H1 (cell line): Measurements from ENCODE around the gene SV2C. TPM values are rescaled to one million over a fixed set of nuclear protein-coding genes. Genes with fewer than 3 reads are reported as not detected.

Experiments
- CTCF ChIA-PET: fragments of 300-600 bp; sonication (Branson Sonifier 250); formaldehyde crosslinking; loops from one replicate; lab custom pipeline; 2021; ENCODE audit not compliant: partially characterized antibody; lab: Charles Lee
- POLR2A ChIA-PET: fragments of 300-600 bp; sonication (Branson Sonifier 250); formaldehyde crosslinking; loops from one replicate; lab custom pipeline; 2021; ENCODE audit warnings: inconsistent platforms; ENCODE audit not compliant: partially characterized antibody; lab: Charles Lee
- DNase-seq, 2 experiments: peaks; one replicate each; pipeline versions ENCODE4 v3.0.0 to v3.0.0-alpha.2; 2010 to 2022; ENCODE audit warnings: low spot score in 2 of 2, low read depth in 1 of 2, mixed read lengths in 1 of 2
- FAIRE-seq: peaks from 2 replicates; lab custom pipeline; 2011; peaks lifted over from hg19 to GRCh38; lab: Jason Lieb, UNC
- H2AFZ ChIP-seq: 2 replicates; pipeline ENCODE4 v1.8.1; 2012; ENCODE audit warnings: low read length, inconsistent platforms
- H2AK5ac ChIP-seq: 2 replicates; pipeline ENCODE4 v1.6.1; 2013; ENCODE audit warnings: low read depth, low read length
- H2BK120ac ChIP-seq: replicated peaks from 2 replicates; pipeline ENCODE3; 2013; ENCODE audit warnings: low read depth, low read length, inconsistent platforms
- H2BK12ac ChIP-seq: 2 replicates; pipeline ENCODE4 v1.6.1; 2013; ENCODE audit warnings: low read depth, low read length
- H2BK15ac ChIP-seq: 2 replicates; pipeline ENCODE4 v1.6.1; 2013; ENCODE audit warnings: low read length
- H2BK20ac ChIP-seq: 2 replicates; pipeline ENCODE4 v1.6.1; 2013; ENCODE audit warnings: low read length
- H2BK5ac ChIP-seq: 2 replicates; pipeline ENCODE4 v1.6.1; 2013; ENCODE audit warnings: low read depth, low read length
- H3K14ac ChIP-seq: 2 replicates; pipeline ENCODE4 v1.6.1; 2013; ENCODE audit warnings: inconsistent platforms; ENCODE audit not compliant: insufficient read length
- H3K18ac ChIP-seq: 2 replicates; pipeline ENCODE4 v1.6.1; 2013; ENCODE audit warnings: low read length; ENCODE audit errors: extremely low read depth
- H3K23ac ChIP-seq: 2 replicates; pipeline ENCODE4 v1.6.1; 2013; ENCODE audit warnings: inconsistent platforms; ENCODE audit not compliant: insufficient read length
- H3K23me2 ChIP-seq: 2 replicates; pipeline ENCODE4 v1.6.1; 2013; ENCODE audit warnings: low read depth, low read length
- H3K27ac ChIP-seq: 2 replicates; pipeline ENCODE4 v1.6.1; 2011; ENCODE audit warnings: low read depth, low read length, inconsistent platforms
- H3K27me3 ChIP-seq, 4 experiments: replicated peaks in 1 of 4; 1 replicate in 1 of 4; 2 replicates in 3 of 4; pipeline versions ENCODE4 v1.6.1 to v1.8.1; 2011 to 2013; ENCODE audit warnings: low read length in 3 of 4, mild to moderate bottlenecking in 3 of 4, inconsistent platforms in 2 of 4, mixed read lengths in 2 of 4, moderate library complexity in 1 of 4; ENCODE audit not compliant: control insufficient read depth in 3 of 4, insufficient read depth in 3 of 4; ENCODE audit errors: extremely low read depth in 1 of 4
- H3K36me3 ChIP-seq, 4 experiments: 2 replicates each; pipeline versions ENCODE4 v1.6.1 to v1.8.1; 2011 to 2013; ENCODE audit warnings: mild to moderate bottlenecking in 4 of 4, low read length in 3 of 4, moderate library complexity in 2 of 4, control low read depth in 1 of 4, inconsistent platforms in 1 of 4; ENCODE audit not compliant: insufficient read depth in 4 of 4, control insufficient read depth in 2 of 4
- H3K4ac ChIP-seq: replicated peaks from 2 replicates; pipeline ENCODE3; 2013; ENCODE audit warnings: low read length, low read depth, mixed read lengths, inconsistent platforms; ENCODE audit not compliant: insufficient read length
- H3K4me1 ChIP-seq, 4 experiments: replicated peaks in 1 of 4; 1 replicate in 1 of 4; 2 replicates in 3 of 4; pipeline versions ENCODE4 v1.6.1 to v1.8.1; 2011 to 2013; ENCODE audit warnings: low read length in 3 of 4, inconsistent platforms in 2 of 4, mixed read lengths in 1 of 4; ENCODE audit not compliant: insufficient read depth in 4 of 4, control insufficient read depth in 3 of 4
- H3K4me2 ChIP-seq, 2 experiments: 2 replicates each; pipeline versions ENCODE4 v1.6.1 to v1.8.1; 2011 to 2013; ENCODE audit warnings: low read depth in 2 of 2, low read length in 2 of 2, control low read depth in 1 of 2, inconsistent platforms in 1 of 2, mild to moderate bottlenecking in 1 of 2; ENCODE audit not compliant: insufficient read depth in 1 of 2
- H3K4me3 ChIP-seq, 4 experiments: fragments of 200-600, 300-600 bp in 1 of 4; sonication (generic), shearing (Covaris generic), sonication (Bioruptor Twin) in 1 of 4; 2 replicates each; pipeline versions ENCODE4 v1.5.1 to v1.8.1; 2011 to 2016; ENCODE audit warnings: low read length in 4 of 4, low read depth in 3 of 4, control low read depth in 2 of 4, inconsistent platforms in 2 of 4, mild to moderate bottlenecking in 2 of 4, mixed read lengths in 1 of 4, moderate library complexity in 1 of 4; ENCODE audit not compliant: insufficient read depth in 2 of 4; ENCODE audit errors: extremely low read depth in 1 of 4
- H3K56ac ChIP-seq: replicated peaks from 2 replicates; pipeline ENCODE3; 2013; ENCODE audit warnings: low read depth, mild to moderate bottlenecking, mixed read lengths, low read length, inconsistent platforms; ENCODE audit not compliant: insufficient read length
- H3K79me1 ChIP-seq: 2 replicates; pipeline ENCODE4 v1.6.1; 2013; ENCODE audit warnings: low read depth, low read length, control low read depth
- H3K79me2 ChIP-seq, 2 experiments: 2 replicates each; pipeline versions ENCODE4 v1.6.1 to v1.8.1; 2012 to 2013; ENCODE audit warnings: low read length in 2 of 2, mild to moderate bottlenecking in 2 of 2, inconsistent platforms in 1 of 2; ENCODE audit not compliant: insufficient read depth in 2 of 2, control insufficient read depth in 1 of 2
- H3K9ac ChIP-seq, 4 experiments: replicated peaks in 1 of 4; 1 replicate in 1 of 4; 2 replicates in 3 of 4; pipeline versions ENCODE4 v1.6.1 to v1.8.1; 2011 to 2013; ENCODE audit warnings: low read depth in 3 of 4, low read length in 3 of 4, control low read depth in 2 of 4, mild to moderate bottlenecking in 2 of 4, moderate library complexity in 2 of 4, inconsistent platforms in 1 of 4; ENCODE audit errors: extremely low read depth in 1 of 4
- H3K9me3 ChIP-seq, 2 experiments: 2 replicates each; pipeline versions ENCODE4 v1.6.1 to v1.8.1; 2012 to 2013; ENCODE audit warnings: mild to moderate bottlenecking in 2 of 2, moderate library complexity in 2 of 2, control low read depth in 1 of 2, inconsistent platforms in 1 of 2, low read depth in 1 of 2, low read length in 1 of 2, mixed read lengths in 1 of 2; ENCODE audit not compliant: insufficient read depth in 2 of 2
- H4K20me1 ChIP-seq, 2 experiments: replicated peaks in 1 of 2; 2 replicates each; pipeline versions ENCODE3 to v1.8.1; 2011 to 2013; ENCODE audit warnings: inconsistent platforms in 2 of 2, low read length in 2 of 2, mild to moderate bottlenecking in 1 of 2; ENCODE audit not compliant: insufficient read depth in 2 of 2, control insufficient read depth in 1 of 2
- H4K5ac ChIP-seq: 2 replicates; pipeline ENCODE4 v1.6.1; 2013; ENCODE audit warnings: low read length, low read depth, mixed read lengths, inconsistent platforms; ENCODE audit not compliant: insufficient read length
- H4K8ac ChIP-seq: 2 replicates; pipeline ENCODE4 v1.8.0; 2013; ENCODE audit warnings: mild to moderate bottlenecking, moderate library complexity, low read length, inconsistent platforms; ENCODE audit not compliant: insufficient read depth; ENCODE audit errors: extremely low read depth
- H4K91ac ChIP-seq: replicated peaks from 2 replicates; pipeline ENCODE3; 2013; ENCODE audit warnings: low read length, mixed read lengths, inconsistent platforms; ENCODE audit not compliant: insufficient read length
- BCL11A ChIP-seq, 2 experiments: IDR thresholded peaks; one replicate each; pipeline ENCODE4 v1.6.1; 2011; ENCODE audit warnings: low read depth in 2 of 2, low read length in 2 of 2, mild to moderate bottlenecking in 2 of 2
- CBX8 ChIP-seq: fragments of 300-800, 300-1000 bp; sonication (generic); IDR thresholded peaks from 2 replicates; pipeline ENCODE4 v1.7.1; 2016; ENCODE audit warnings: low read depth, low read length, borderline replicate concordance
- GABPA ChIP-seq: IDR thresholded peaks from 2 replicates; pipeline ENCODE4 v1.6.1; 2011; ENCODE audit warnings: mild to moderate bottlenecking, low read length, moderate library complexity, borderline replicate concordance; ENCODE audit not compliant: insufficient read depth
- RFX5 ChIP-seq: IDR thresholded peaks from 2 replicates; pipeline ENCODE4 v1.6.1; 2011; ENCODE audit warnings: low read depth, low read length, improper control_type of control experiment, borderline replicate concordance
- TAF7 ChIP-seq: optimal IDR thresholded peaks from 2 replicates; pipeline ENCODE3; 2011; ENCODE audit warnings: low read depth, mild to moderate bottlenecking, inconsistent platforms, low read length, moderate library complexity, borderline replicate concordance
- WGBS, 2 experiments: shearing (Covaris generic) in 1 of 2; methylation state at CpG; one replicate each; pipeline versions ENCODE4 v1.1.6 to v1.1.7; 2013 to 2015; ENCODE audit warnings: low lambda C conversion rate in 2 of 2, mixed read lengths in 2 of 2, inconsistent platforms in 1 of 2, low coverage in 1 of 2, missing lambda C conversion rate in 1 of 2; ENCODE audit not compliant: insufficient replicate concordance in 2 of 2, insufficient coverage in 1 of 2, insufficient read length in 1 of 2; ENCODE audit errors: extremely low coverage in 1 of 2, missing lambda C conversion rate in 1 of 2; 5-methylcytosine and 5-hydroxymethylcytosine counted together
- polyA plus RNA-seq, 7 experiments: library from polyadenylated mRNA; depleted of rRNA in 3 of 7; stranded (reverse) in 5 of 7; unstranded in 2 of 7; fragments of >200 nt in 5 of 7; fragments of 200-250 nt in 2 of 7; gene quantifications; 1 replicate in 5 of 7; 2 replicates in 1 of 7; 4 replicates in 1 of 7; pipeline versions ENCODE4 v1.2.1 to v1.2.3, GENCODE V29; 2011 to 2013; ENCODE audit warnings: missing spikeins in 2 of 7, mixed read lengths in 2 of 7
- total RNA-seq: library from RNA; stranded (reverse); fragmentation: NEBNext Ultra II Directional; extraction: Animal tissue kit (Norgen Biotek cat#: 25700); gene quantifications from 2 replicates; pipeline ENCODE4 v1.2.1, GENCODE V29; 2021
- TF ChIP-seq, protein P1 (sequence below): IDR thresholded peaks from 2 replicates; pipeline ENCODE4 v1.6.1; 2011; ENCODE audit warnings: low read length, improper control_type of control experiment

SV2C gene
- total and polyA plus RNA-seq, 2 of the 8 experiments (the other 6 are each of a cell fraction or from before 2014, with no cell fraction given), result 0.08 to 0.24 TPM

DNA sequence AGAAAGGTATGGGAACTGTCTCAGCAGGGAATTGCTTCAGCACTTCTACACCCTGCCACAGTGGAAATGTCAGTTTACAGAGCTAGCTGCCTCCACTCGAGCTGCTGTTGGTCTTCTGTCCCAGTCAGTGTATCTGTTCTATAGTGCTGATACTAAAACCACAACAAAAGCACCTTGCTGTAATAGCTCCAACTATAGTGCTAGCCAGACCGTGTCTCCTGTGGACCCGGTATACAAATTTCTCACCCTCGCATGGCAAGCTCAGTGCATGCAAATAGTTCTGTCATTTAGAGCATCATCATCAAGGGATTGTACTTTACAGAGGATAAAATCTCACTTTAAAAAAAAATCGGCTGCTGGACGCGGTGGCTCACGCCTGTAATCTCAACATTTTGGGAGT, 268.4 kb downstream of the SV2C start:
- DNase-seq (no peak), FAIRE-seq (no peak)
- WGBS, 2 experiments, result 84% methylated on average over 8 of the region's 8 CpGs; no CpG with 5 or more reads in 1 of the 2 experiments
- POLR2A ChIA-PET, result interaction anchor here (0.6 to 0.7 kb wide), 3 partner anchors 9 to 1029 kb away, joined by 3 to 4 read pairs (median 3); no protein-coding TSS in a partner anchor
- no peak overlapping the region for H3K18ac ChIP-seq
- no peak overlapping the region for H3K56ac ChIP-seq
- no peak overlapping the region for H3K4me2 ChIP-seq
- H3K27ac ChIP-seq, result no peak overlapping the region
- CTCF ChIA-PET, result interaction anchor here (0.6 to 3.0 kb wide), 10 partner anchors 9 to 466 kb away, joined by 3 to 9 read pairs (median 4); no protein-coding TSS in a partner anchor
- H4K5ac ChIP-seq, result no peak overlapping the region
- no peaks in the 10 kb centered on the region for H3K36me3 ChIP-seq
- no peak overlapping the region for H2BK15ac ChIP-seq
- H3K79me2 ChIP-seq, result no peaks in the 10 kb centered on the region
- H3K23me2 ChIP-seq, result no peaks in the 10 kb centered on the region
- no peak overlapping the region for H4K8ac ChIP-seq
- no peak overlapping the region for H2BK12ac ChIP-seq
- H2BK120ac ChIP-seq, result no peak overlapping the region
- H3K23ac ChIP-seq, result no peak overlapping the region
- H4K20me1 ChIP-seq, result no peaks in the 10 kb centered on the region
- no peak overlapping the region for H2AK5ac ChIP-seq
- no peak overlapping the region for H4K91ac ChIP-seq
- no peak overlapping the region for H2BK5ac ChIP-seq
- H3K79me1 ChIP-seq, result no peaks in the 10 kb centered on the region
- no peak overlapping the region for H2AFZ ChIP-seq
- H3K27me3 ChIP-seq, result no peaks in the 10 kb centered on the region
- no peak overlapping the region for H2BK20ac ChIP-seq
- H3K9ac ChIP-seq, result no peak overlapping the region
- H3K4me3 ChIP-seq, result no peak overlapping the region
- H3K9me3 ChIP-seq, result no peaks in the 10 kb centered on the region
- TF ChIP-seq TAF7 (no peak), BCL11A (IDR thresholded peaks at IDR 0.05; ENCODE audit: low read depth in 2 of 2, low read length in 2 of 2) (no peak), GABPA (no peak), CBX8 (no peak), RFX5 (no peak)
- TF ChIP-seq, protein P1, sequence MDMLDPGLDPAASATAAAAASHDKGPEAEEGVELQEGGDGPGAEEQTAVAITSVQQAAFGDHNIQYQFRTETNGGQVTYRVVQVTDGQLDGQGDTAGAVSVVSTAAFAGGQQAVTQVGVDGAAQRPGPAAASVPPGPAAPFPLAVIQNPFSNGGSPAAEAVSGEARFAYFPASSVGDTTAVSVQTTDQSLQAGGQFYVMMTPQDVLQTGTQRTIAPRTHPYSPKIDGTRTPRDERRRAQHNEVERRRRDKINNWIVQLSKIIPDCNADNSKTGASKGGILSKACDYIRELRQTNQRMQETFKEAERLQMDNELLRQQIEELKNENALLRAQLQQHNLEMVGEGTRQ, result no peak
- H3K14ac ChIP-seq, result no peak overlapping the region
- no peak overlapping the region for H3K4ac ChIP-seq
- H3K4me1 ChIP-seq, result no peaks in the 10 kb centered on the region
